HEK293 (cell line): Measurements from ENCODE around the gene NT5DC3.

ENCODE experiments used
- CTCF ChIA-PET: fragments of 350-600 bp; formaldehyde crosslinking; extraction: SDS; loops from one replicate; lab custom pipeline; 2021; ENCODE audit warnings: antibody characterized with exemption; lab: Yijun Ruan, JAX
- POLR2A ChIA-PET: fragments of 300-600 bp; formaldehyde crosslinking; extraction: SDS; loops from one replicate; lab custom pipeline; 2020; ENCODE audit warnings: antibody characterized with exemption, inconsistent platforms; lab: Yijun Ruan, JAX
- H3K27ac ChIP-seq: fragments of 200-500 bp; sonication (Bioruptor generic); 2 replicates; pipeline ENCODE4 v1.5.1; 2014; ENCODE audit warnings: low read depth, low read length, control low read depth, inconsistent platforms; ENCODE audit errors: extremely low read depth
- H3K36me3 ChIP-seq, 2 experiments: fragments of 200-500 bp in 1 of 2; sonication (Bioruptor generic) in 1 of 2; 1 replicate in 1 of 2; 2 replicates in 1 of 2; pipeline ENCODE4 v1.5.1; 2014 to 2017; ENCODE audit warnings: inconsistent platforms in 2 of 2, low read length in 2 of 2; ENCODE audit not compliant: control insufficient read depth in 2 of 2, insufficient read depth in 1 of 2
- H3K4me1 ChIP-seq: fragments of 200-500 bp; sonication (Bioruptor generic); 2 replicates; pipeline ENCODE4 v1.5.1; 2014; ENCODE audit warnings: mild to moderate bottlenecking, low read length, inconsistent platforms; ENCODE audit not compliant: control insufficient read depth, insufficient read depth
- H3K4me3 ChIP-seq: 2 replicates; pipeline ENCODE4 v1.5.1; 2011; ENCODE audit warnings: low read depth, mild to moderate bottlenecking, control low read depth, low read length, moderate library complexity
- H3K9me3 ChIP-seq: fragments of 200-500 bp; sonication (Bioruptor generic); 2 replicates; pipeline ENCODE4 v1.5.1; 2014; ENCODE audit warnings: low read depth, low read length, inconsistent platforms; ENCODE audit not compliant: control insufficient read depth, insufficient read depth
- GLI2 ChIP-seq: fragments of 450-650 bp; formaldehyde crosslinking; IDR thresholded peaks from 2 replicates; pipeline ENCODE4; 2017; ENCODE audit warnings: missing biosample characterization, missing genetic modification characterization, low read depth, borderline replicate concordance
- RBAK ChIP-seq: fragments of 450-650 bp; formaldehyde crosslinking; IDR thresholded peaks from 2 replicates; pipeline ENCODE4 v1.5.1; 2016; ENCODE audit warnings: missing biosample characterization, missing genetic modification characterization
- SETDB1 ChIP-seq: IDR thresholded peaks from one replicate; pipeline ENCODE4 v1.6.1; 2017; ENCODE audit warnings: mild to moderate bottlenecking, low read length, moderate library complexity, mixed read lengths; ENCODE audit not compliant: insufficient read length
- ZNF112 ChIP-seq: fragments of 450-650 bp; formaldehyde crosslinking; IDR thresholded peaks from 2 replicates; pipeline ENCODE4 v1.5.0; 2017; ENCODE audit warnings: missing biosample characterization, missing genetic modification characterization
- ZNF132 ChIP-seq: fragments of 450-650 bp; formaldehyde crosslinking; IDR thresholded peaks from 2 replicates; pipeline ENCODE4 v1.5.1; 2017; ENCODE audit warnings: missing biosample characterization, missing genetic modification characterization, borderline replicate concordance
- ZNF140 ChIP-seq: fragments of 450-650 bp; formaldehyde crosslinking; IDR thresholded peaks from 2 replicates; pipeline ENCODE4 v1.5.1; 2016; ENCODE audit warnings: missing biosample characterization, missing genetic modification characterization
- ZNF155 ChIP-seq: fragments of 450-650 bp; formaldehyde crosslinking; IDR thresholded peaks from 2 replicates; pipeline ENCODE4 v1.5.1; 2016; ENCODE audit warnings: missing biosample characterization, missing genetic modification characterization
- ZNF184 ChIP-seq: fragments of 450-650 bp; IDR thresholded peaks from 2 replicates; pipeline ENCODE4 v1.5.1; 2018; ENCODE audit warnings: missing biosample characterization, mild to moderate bottlenecking, missing genetic modification characterization
- ZNF239 ChIP-seq: fragments of 450-650 bp; formaldehyde crosslinking; IDR thresholded peaks from 2 replicates; pipeline ENCODE4 v1.5.1; 2016; ENCODE audit warnings: missing biosample characterization, missing genetic modification characterization
- ZNF423 ChIP-seq: fragments of 450-650 bp; formaldehyde crosslinking; IDR thresholded peaks from 2 replicates; pipeline ENCODE4 v1.5.1; 2016; ENCODE audit warnings: missing biosample characterization, missing genetic modification characterization
- ZNF48 ChIP-seq: fragments of 450-650 bp; formaldehyde crosslinking; IDR thresholded peaks from 2 replicates; pipeline ENCODE4 v1.5.1; 2016; ENCODE audit warnings: missing biosample characterization, missing genetic modification characterization
- ZNF501 ChIP-seq: fragments of 450-650 bp; formaldehyde crosslinking; IDR thresholded peaks from 2 replicates; pipeline ENCODE4 v1.5.1; 2016; ENCODE audit warnings: missing biosample characterization, missing genetic modification characterization
- ZNF555 ChIP-seq: fragments of 450-650 bp; formaldehyde crosslinking; conservative IDR thresholded peaks from 2 replicates; pipeline ENCODE4 v1.5.1; 2017; ENCODE audit warnings: missing biosample characterization, mild to moderate bottlenecking, missing genetic modification characterization, inconsistent platforms
- ZNF571 ChIP-seq: fragments of 450-650 bp; formaldehyde crosslinking; IDR thresholded peaks from 2 replicates; pipeline ENCODE4 v1.5.0; 2017; ENCODE audit warnings: missing biosample characterization, missing genetic modification characterization
- ZNF610 ChIP-seq: fragments of 450-650 bp; formaldehyde crosslinking; IDR thresholded peaks from 2 replicates; pipeline ENCODE4 v1.5.1; 2016; ENCODE audit warnings: missing biosample characterization, missing genetic modification characterization, borderline replicate concordance
- ZNF670 ChIP-seq: fragments of 450-650 bp; formaldehyde crosslinking; IDR thresholded peaks from 2 replicates; pipeline ENCODE4 v1.5.1; 2016; ENCODE audit warnings: missing biosample characterization, missing genetic modification characterization, low read depth
- TF ChIP-seq, protein P1 (sequence below): fragments of 450-650 bp; formaldehyde crosslinking; conservative IDR thresholded peaks from 2 replicates; pipeline ENCODE4 v1.5.1; 2016; ENCODE audit warnings: low read depth, missing biosample characterization, missing genetic modification characterization
- TF ChIP-seq, protein P2 (sequence below): fragments of 450-650 bp; formaldehyde crosslinking; IDR thresholded peaks from 2 replicates; pipeline ENCODE4 v1.5.1; 2016; ENCODE audit warnings: missing biosample characterization, missing genetic modification characterization
- TF ChIP-seq, protein P3 (sequence below): fragments of 450-650 bp; formaldehyde crosslinking; IDR thresholded peaks from 2 replicates; pipeline ENCODE4 v1.5.1; 2016; ENCODE audit warnings: missing biosample characterization, missing genetic modification characterization
- TF ChIP-seq, protein P4 (sequence below): fragments of 450-650 bp; formaldehyde crosslinking; IDR thresholded peaks from 2 replicates; pipeline ENCODE4 v1.5.1; 2016; ENCODE audit warnings: missing biosample characterization, missing genetic modification characterization, low read depth

NT5DC3 gene

DNA sequence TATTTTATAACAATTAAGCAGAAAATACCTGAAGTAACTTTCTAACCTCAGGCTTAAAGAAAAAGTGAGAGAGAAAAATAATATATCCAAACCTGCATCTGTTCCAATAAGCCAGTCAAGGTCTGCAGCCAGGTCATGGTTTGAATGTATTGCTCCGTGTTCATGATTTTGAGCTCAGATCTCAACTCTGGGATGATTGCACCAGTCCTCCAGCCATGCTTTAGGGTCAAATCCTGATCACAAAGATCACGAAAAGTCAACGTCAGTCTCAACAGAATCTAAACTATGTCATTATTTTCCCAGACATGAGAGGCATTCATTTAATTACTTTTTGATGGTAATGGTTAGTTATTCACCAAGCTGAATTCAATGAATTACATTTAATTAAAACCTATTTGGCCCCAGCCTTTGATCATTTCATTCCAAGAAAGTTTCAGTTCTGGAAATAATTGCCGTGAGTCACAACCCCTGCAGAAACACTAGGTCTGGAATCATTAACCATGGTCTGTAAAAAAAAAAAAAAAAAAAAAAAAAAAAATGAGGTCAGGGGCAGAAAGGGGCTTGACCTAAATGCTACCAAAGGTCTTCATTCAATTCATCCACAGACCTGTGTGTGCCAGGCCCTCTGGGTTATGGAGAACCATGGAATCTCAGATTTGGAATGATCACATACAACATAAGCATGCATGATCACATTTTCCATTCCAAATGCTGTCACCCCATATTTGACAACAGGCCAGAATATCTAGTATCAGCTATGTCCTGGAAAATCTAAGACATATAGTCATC, 55.6 kb downstream of the NT5DC3 start:
- POLR2A ChIA-PET = no interaction called here
- no peak overlapping the region for H3K27ac ChIP-seq
- no peak overlapping the region for H3K4me3 ChIP-seq
- no peaks in the 10 kb centered on the region for H3K4me1 ChIP-seq
- no peak for TF ChIP-seq ZNF555 (tag by site-specific recombination)
- TF ChIP-seq, protein P1, sequence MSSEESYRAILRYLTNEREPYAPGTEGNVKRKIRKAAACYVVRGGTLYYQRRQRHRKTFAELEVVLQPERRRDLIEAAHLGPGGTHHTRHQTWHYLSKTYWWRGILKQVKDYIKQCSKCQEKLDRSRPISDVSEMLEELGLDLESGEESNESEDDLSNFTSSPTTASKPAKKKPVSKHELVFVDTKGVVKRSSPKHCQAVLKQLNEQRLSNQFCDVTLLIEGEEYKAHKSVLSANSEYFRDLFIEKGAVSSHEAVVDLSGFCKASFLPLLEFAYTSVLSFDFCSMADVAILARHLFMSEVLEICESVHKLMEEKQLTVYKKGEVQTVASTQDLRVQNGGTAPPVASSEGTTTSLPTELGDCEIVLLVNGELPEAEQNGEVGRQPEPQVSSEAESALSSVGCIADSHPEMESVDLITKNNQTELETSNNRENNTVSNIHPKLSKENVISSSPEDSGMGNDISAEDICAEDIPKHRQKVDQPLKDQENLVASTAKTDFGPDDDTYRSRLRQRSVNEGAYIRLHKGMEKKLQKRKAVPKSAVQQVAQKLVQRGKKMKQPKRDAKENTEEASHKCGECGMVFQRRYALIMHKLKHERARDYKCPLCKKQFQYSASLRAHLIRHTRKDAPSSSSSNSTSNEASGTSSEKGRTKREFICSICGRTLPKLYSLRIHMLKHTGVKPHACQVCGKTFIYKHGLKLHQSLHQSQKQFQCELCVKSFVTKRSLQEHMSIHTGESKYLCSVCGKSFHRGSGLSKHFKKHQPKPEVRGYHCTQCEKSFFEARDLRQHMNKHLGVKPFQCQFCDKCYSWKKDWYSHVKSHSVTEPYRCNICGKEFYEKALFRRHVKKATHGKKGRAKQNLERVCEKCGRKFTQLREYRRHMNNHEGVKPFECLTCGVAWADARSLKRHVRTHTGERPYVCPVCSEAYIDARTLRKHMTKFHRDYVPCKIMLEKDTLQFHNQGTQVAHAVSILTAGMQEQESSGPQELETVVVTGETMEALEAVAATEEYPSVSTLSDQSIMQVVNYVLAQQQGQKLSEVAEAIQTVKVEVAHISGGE (tag by site-specific recombination) = no peak
- TF ChIP-seq ZNF155 (tag by site-specific recombination) = no peak
- no peak for TF ChIP-seq ZNF140
- no peak for TF ChIP-seq ZNF501 (tag by site-specific recombination)
- TF ChIP-seq ZNF48 (tag by site-specific recombination) = no peak
- TF ChIP-seq ZNF184 (tag by site-specific recombination) = no peak
- TF ChIP-seq GLI2 (tag by site-specific recombination) = no peak
- no peak for TF ChIP-seq ZNF610
- TF ChIP-seq, all 188 proteins: peak for 0
- Histone ChIP-seq H3K9me3 (no peaks in the 10 kb centered on the region), H3K36me3 (peaks cover 10 to 47% of the 10 kb centered on the region in 2 experiments)
- CTCF ChIA-PET = no interaction called here

DNA sequence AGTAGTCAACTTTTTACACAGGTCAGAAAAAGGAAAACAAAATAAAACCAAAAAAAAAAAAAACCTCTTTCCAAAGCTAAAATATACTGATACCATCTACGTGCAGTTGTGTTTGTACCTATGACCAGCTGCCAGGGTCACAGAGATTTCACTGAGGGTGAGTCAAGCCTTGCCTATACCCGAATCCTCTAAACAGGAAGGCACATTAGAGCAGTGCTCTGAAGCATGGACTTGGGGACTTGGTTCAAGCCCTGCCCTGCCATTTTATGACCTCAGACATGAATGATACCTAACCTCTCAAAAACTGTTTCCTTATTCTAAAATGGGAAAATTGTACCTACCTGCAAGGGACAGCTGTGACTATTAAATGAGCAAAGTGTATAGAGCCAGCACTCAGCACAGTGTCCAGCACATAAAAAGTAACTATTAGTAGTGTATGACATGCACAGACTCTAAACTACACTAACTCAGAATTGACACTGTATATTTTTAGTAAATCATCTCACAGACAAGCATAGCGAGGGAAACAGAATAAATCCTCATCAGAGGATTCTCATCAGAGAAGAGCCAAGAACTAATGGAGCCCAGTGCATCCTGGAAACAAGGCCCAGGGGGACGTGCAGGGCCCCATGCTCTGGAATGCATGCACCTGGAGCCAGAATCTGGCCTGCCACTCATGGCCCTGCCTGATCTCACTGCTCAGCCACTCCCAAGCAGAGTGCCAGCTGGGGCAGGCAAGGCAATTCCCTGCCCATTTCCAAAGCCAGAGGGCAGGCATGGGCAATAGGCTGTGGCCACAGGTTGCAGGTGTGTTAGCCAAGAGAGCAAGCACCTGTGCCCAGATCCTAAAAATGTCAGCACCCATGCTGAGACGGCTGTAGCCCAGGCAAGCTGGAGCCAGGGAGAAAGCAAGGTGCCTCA, 57.0 kb downstream of the NT5DC3 start:
- POLR2A ChIA-PET = no interaction called here
- Histone ChIP-seq H3K4me1 (no peaks in the 10 kb centered on the region), H3K36me3 (peaks cover 10 to 60% of the 10 kb centered on the region in 2 experiments), H3K4me3 (no peak overlapping the region), H3K9me3 (no peaks in the 10 kb centered on the region), H3K27ac (no peak overlapping the region)
- CTCF ChIA-PET = no interaction called here
- TF ChIP-seq SETDB1 (no peak), ZNF670 (tag by site-specific recombination) (no peak), RBAK (no peak), ZNF571 (tag by site-specific recombination) (no peak), ZNF132 (tag by site-specific recombination) (no peak), ZNF423 (tag by site-specific recombination) (no peak), ZNF112 (tag by site-specific recombination) (no peak), ZNF239 (tag by site-specific recombination) (no peak)
- TF ChIP-seq, protein P1 (tag by site-specific recombination) = no peak
- TF ChIP-seq, protein P2, sequence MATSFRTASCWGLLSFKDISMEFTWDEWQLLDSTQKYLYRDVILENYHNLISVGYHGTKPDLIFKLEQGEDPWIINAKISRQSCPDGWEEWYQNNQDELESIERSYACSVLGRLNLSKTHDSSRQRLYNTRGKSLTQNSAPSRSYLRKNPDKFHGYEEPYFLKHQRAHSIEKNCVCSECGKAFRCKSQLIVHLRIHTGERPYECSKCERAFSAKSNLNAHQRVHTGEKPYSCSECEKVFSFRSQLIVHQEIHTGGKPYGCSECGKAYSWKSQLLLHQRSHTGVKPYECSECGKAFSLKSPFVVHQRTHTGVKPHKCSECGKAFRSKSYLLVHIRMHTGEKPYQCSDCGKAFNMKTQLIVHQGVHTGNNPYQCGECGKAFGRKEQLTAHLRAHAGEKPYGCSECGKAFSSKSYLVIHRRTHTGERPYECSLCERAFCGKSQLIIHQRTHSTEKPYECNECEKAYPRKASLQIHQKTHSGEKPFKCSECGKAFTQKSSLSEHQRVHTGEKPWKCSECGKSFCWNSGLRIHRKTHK (tag by site-specific recombination) = no peak
- TF ChIP-seq, protein P3, sequence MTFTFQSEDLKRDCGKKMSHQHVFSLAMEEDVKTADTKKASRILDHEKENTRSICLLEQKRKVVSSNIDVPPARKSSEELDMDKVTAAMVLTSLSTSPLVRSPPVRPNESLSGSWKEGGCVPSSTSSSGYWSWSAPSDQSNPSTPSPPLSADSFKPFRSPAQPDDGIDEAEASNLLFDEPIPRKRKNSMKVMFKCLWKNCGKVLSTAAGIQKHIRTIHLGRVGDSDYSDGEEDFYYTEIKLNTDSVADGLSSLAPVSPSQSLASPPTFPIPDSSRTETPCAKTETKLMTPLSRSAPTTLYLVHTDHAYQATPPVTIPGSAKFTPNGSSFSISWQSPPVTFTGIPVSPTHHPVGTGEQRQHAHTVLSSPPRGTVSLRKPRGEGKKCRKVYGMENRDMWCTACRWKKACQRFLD (tag by site-specific recombination) = no peak
- TF ChIP-seq, protein P4, sequence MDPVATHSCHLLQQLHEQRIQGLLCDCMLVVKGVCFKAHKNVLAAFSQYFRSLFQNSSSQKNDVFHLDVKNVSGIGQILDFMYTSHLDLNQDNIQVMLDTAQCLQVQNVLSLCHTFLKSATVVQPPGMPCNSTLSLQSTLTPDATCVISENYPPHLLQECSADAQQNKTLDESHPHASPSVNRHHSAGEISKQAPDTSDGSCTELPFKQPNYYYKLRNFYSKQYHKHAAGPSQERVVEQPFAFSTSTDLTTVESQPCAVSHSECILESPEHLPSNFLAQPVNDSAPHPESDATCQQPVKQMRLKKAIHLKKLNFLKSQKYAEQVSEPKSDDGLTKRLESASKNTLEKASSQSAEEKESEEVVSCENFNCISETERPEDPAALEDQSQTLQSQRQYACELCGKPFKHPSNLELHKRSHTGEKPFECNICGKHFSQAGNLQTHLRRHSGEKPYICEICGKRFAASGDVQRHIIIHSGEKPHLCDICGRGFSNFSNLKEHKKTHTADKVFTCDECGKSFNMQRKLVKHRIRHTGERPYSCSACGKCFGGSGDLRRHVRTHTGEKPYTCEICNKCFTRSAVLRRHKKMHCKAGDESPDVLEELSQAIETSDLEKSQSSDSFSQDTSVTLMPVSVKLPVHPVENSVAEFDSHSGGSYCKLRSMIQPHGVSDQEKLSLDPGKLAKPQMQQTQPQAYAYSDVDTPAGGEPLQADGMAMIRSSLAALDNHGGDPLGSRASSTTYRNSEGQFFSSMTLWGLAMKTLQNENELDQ (tag by site-specific recombination) = no peak
